ENCODE results near the gene A4GALT. TPM values are rescaled to one million over a fixed set of nuclear protein-coding genes. Genes with fewer than 3 reads are reported as not detected.

A4GALT gene
- polyA plus RNA-seq, 1 experiment, result 1.8 TPM

DNA sequence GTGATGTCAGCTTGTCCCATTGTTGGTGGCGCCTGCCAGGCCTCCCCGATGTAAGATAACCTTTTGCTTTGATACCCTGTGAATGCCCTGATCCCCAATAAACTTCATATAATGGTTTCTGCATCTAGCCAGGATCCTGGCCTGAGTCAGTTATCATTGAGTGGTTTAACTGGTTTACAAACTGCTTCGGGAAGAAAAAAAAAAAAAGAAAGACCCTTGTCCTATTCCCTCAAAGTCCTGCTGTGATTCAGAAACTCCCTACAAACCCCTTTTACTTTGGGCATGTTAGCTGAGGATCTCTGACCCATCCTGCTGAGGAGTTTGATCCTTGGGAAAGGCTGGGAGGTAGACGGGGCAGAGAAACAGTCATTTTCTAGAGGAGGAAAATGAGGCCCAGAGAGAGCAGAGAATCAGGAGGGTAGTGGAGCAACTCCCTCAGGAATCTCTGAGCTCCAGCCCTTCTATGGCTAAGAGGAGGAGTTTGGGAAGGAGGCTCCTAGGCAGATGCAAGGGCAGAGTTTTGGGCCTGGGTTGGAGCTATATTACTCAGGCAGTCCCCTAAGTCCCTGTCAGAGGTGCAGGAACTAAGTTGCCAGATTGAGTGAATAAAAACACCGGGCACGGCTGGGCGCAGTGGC is 66.1 kb downstream of the A4GALT start:
- H3K9me3 ChIP-seq (ENCODE audit: control insufficient read depth, insufficient read depth, low read length), result no peaks in the 10 kb centered on the region
- ChIA-PET CTCF (interaction anchor here (1.9 kb wide), 1 partner anchor 166 kb away, joined by 9 read pairs; no protein-coding TSS in a partner anchor), POLR2A (interaction anchor here (0.7 kb wide), 1 partner anchor 17 kb away, joined by 4 read pairs; no protein-coding TSS in a partner anchor)
- TF ChIP-seq, protein P1, sequence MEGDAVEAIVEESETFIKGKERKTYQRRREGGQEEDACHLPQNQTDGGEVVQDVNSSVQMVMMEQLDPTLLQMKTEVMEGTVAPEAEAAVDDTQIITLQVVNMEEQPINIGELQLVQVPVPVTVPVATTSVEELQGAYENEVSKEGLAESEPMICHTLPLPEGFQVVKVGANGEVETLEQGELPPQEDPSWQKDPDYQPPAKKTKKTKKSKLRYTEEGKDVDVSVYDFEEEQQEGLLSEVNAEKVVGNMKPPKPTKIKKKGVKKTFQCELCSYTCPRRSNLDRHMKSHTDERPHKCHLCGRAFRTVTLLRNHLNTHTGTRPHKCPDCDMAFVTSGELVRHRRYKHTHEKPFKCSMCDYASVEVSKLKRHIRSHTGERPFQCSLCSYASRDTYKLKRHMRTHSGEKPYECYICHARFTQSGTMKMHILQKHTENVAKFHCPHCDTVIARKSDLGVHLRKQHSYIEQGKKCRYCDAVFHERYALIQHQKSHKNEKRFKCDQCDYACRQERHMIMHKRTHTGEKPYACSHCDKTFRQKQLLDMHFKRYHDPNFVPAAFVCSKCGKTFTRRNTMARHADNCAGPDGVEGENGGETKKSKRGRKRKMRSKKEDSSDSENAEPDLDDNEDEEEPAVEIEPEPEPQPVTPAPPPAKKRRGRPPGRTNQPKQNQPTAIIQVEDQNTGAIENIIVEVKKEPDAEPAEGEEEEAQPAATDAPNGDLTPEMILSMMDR (IDR thresholded peaks at IDR 0.05; ENCODE audit: low read depth, low read length), result no peak
- no peak for DNase-seq (ENCODE audit: low read depth, low spot score)
- no peak overlapping the region for H3K4me3 ChIP-seq (ENCODE audit: low read depth, low read length)
- peaks cover 3% of the 10 kb centered on the region for H3K27me3 ChIP-seq (ENCODE audit: control insufficient read depth, insufficient read depth, low read length)
- no peak overlapping the region for H3K27ac ChIP-seq (ENCODE audit: low read depth, low read length)

DNA sequence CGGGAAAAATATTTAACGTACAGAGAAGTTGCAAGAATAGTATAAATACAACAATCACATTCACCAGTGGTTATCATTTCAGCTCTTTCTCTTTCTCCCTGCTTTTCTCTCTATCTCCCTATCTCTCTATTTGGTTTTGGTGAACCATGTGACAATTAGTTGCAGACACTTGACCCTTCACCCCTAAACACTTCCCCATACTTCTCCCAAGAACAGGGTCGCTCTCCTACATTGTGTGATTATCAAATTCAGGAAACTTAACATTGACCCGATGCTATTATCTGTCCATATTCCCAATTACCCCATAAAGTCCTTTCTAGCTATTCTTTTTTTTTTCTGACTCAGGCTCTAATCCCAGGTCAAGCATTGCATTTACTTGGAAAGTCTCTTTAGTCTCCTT is 66.7 kb downstream of the A4GALT start:
- POLR2A ChIA-PET, result no interaction called here
- TF ChIP-seq, protein P1 (IDR thresholded peaks at IDR 0.05; ENCODE audit: low read depth, low read length), result no peak
- Histone ChIP-seq H3K9me3 (ENCODE audit: control insufficient read depth, insufficient read depth, low read length) (no peaks in the 10 kb centered on the region), H3K27ac (ENCODE audit: low read depth, low read length) (no peak overlapping the region), H3K4me3 (ENCODE audit: low read depth, low read length) (no peak overlapping the region), H3K27me3 (ENCODE audit: control insufficient read depth, insufficient read depth, low read length) (peaks cover 3% of the 10 kb centered on the region)
- no peak for DNase-seq (ENCODE audit: low read depth, low spot score)
- CTCF ChIA-PET, result interaction anchor here (1.2 to 1.9 kb wide), 2 partner anchors 33 to 166 kb away, joined by 3 to 9 read pairs; no protein-coding TSS in a partner anchor

DNA sequence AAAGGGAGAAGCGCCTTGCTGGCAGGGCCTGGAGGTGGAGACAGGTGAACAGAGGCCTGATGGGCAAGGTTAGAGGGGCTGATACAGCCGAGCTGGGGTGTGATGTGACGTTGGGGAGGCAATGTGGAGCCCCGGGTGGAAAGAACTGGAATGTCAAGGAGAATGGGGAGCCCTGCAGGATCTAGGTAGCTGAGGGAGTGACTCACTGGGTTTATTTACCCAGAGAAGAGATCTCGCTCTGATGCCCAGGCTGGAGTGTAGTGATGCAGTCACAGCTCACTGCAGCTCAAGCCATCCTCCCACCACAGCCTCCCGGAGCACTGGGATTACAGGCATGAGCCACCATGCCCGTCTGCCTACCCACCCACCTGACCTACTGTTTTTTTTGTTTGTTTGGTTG is 69.5 kb downstream of the A4GALT start:
- Histone ChIP-seq H3K4me3 (ENCODE audit: low read depth, low read length) (no peak overlapping the region), H3K27me3 (ENCODE audit: control insufficient read depth, insufficient read depth, low read length) (peaks cover 3% of the 10 kb centered on the region), H3K27ac (ENCODE audit: low read depth, low read length) (no peak overlapping the region), H3K9me3 (ENCODE audit: control insufficient read depth, insufficient read depth, low read length) (no peaks in the 10 kb centered on the region)
- CTCF ChIA-PET, result interaction anchor here (0.6 to 0.7 kb wide), 2 partner anchors 10 to 441 kb away, joined by 5 to 6 read pairs; no protein-coding TSS in a partner anchor
- TF ChIP-seq, protein P1 (IDR thresholded peaks at IDR 0.05; ENCODE audit: low read depth, low read length), result no peak
- POLR2A ChIA-PET, result interaction anchor here (0.7 kb wide), 1 partner anchor 36 kb away, joined by 3 read pairs; the partner anchor contains the start of gene POLDIP3
- DNase-seq (ENCODE audit: low read depth, low spot score), result no peak

DNA sequence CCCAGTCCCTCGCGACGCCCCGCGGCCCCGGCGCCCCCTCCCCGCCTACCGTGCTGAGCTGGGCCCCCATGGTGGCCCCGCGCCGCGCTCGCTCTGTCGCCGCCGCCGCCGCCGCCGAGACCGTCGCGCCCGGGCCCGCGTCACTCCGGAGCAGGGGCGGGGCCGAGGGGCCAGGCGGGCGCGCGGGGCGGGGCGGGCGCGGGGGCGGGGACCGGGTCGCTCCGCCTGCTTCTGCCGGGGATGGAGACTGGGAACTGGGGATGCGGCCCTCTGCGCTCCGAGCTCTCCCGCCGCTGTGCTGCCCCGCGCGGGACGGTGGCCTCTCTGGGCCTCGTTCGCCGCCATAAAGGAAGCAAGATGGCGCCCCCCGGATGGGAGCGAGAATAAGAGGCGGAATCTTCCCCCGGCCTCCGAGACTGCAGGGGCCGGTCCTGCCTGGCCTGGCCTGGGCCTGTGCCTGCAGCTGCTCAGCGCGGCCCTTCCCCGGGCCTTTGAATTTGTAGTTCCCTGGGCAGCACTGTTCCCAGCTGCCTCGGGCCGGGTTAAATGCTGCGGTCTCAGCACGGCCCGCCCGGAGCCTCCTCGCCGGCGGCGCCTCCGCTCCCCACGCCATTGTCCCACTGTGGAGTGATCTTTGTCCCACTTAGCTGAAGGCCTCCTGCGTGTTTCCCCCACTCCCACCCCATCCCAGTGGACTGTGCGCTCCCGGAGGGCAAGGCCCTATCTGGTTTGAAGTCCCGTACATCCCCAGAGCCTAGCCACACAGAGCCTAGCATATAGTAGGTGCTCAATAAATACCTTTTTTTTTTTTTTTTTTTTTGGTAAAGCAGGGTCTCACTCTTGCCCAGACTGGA is 71.2 kb downstream of the A4GALT start, which contains the start of gene CYB5R3:
TSS of gene CYB5R3 (minus strand) at position 147 of the 854 bp plus-strand sequence. CDS start at position 70, 77 bp downstream.
- TF ChIP-seq, protein P1 (IDR thresholded peaks at IDR 0.05; ENCODE audit: low read depth, low read length), result no peak
- ChIA-PET POLR2A (interaction anchor here (0.6 to 1.6 kb wide), 5 partner anchors 14 to 272 kb away, joined by 3 to 12 read pairs (median 4); partner anchors contain the start of gene POLDIP3), CTCF (interaction anchor here (0.6 to 1.5 kb wide), 3 partner anchors 11 to 171 kb away, joined by 4 to 12 read pairs (median 4); no protein-coding TSS in a partner anchor)
- Histone ChIP-seq H3K27me3 (ENCODE audit: control insufficient read depth, insufficient read depth, low read length) (no peaks in the 10 kb centered on the region), H3K27ac (ENCODE audit: low read depth, low read length) (peak within 1 kb of the TSS; percentile 65), H3K9me3 (ENCODE audit: control insufficient read depth, insufficient read depth, low read length) (no peaks in the 10 kb centered on the region), H3K4me3 (ENCODE audit: low read depth, low read length) (peak within 1 kb of the TSS; percentile 88)
- no peak for DNase-seq (ENCODE audit: low read depth, low spot score)
